Endothelial cell of umbilical vein (primary cell): ENCODE results near the gene AKAP13. TPM values are rescaled to one million over a fixed set of nuclear protein-coding genes. Genes with fewer than 3 reads are reported as not detected.

Experiments
- BruUV-seq: library from RNA; stranded (reverse); fragments of 400-500 nt; replicated peaks from 2 replicates; lab custom pipeline; 2021; lab: Mats Ljungman, UMichigan
- CTCF ChIA-PET: fragments of 300-600, 350-600 bp; sonication (Branson Sonifier 250); formaldehyde crosslinking; loops from one replicate; lab custom pipeline; 2021; ENCODE audit warnings: antibody characterized with exemption, inconsistent platforms; lab: Charles Lee
- POLR2A ChIA-PET: fragments of 300-600, 350-600 bp; sonication (Branson Sonifier 250); formaldehyde crosslinking; loops from one replicate; lab custom pipeline; 2021; ENCODE audit warnings: antibody characterized with exemption, inconsistent platforms; lab: Charles Lee
- DNase-seq: peaks from one replicate; pipeline ENCODE4 v3.0.0-alpha.2; 2011; ENCODE audit warnings: low read depth, low spot score
- FAIRE-seq: peaks from 2 replicates; lab custom pipeline; 2011; peaks lifted over from hg19 to GRCh38; lab: Jason Lieb, UNC
- H2AFZ ChIP-seq: 2 replicates; pipeline ENCODE4 v1.6.0; 2012; ENCODE audit warnings: low read depth, low read length, control low read depth, inconsistent platforms
- H3K27ac ChIP-seq: 2 replicates; pipeline ENCODE4 v1.5.1; 2011; ENCODE audit warnings: low read depth, mild to moderate bottlenecking, control low read depth, low read length, moderate library complexity; ENCODE audit not compliant: insufficient read depth
- H3K27me3 ChIP-seq, 2 experiments: 2 replicates each; pipeline versions ENCODE4 v1.6.0 to v1.6.1; 2011; ENCODE audit warnings: low read length in 2 of 2, mixed read lengths in 1 of 2; ENCODE audit not compliant: control insufficient read depth in 2 of 2, insufficient read depth in 2 of 2
- H3K36me3 ChIP-seq, 2 experiments: 2 replicates in 1 of 2; 3 replicates in 1 of 2; pipeline ENCODE4 v1.5.1; 2011; ENCODE audit warnings: low read length in 2 of 2, mild to moderate bottlenecking in 1 of 2, moderate library complexity in 1 of 2; ENCODE audit not compliant: control insufficient read depth in 2 of 2, insufficient read depth in 2 of 2; ENCODE audit errors: extremely low read depth in 1 of 2
- H3K4me1 ChIP-seq: 3 replicates; pipeline ENCODE4 v1.5.1; 2011; ENCODE audit warnings: mild to moderate bottlenecking, low read length; ENCODE audit not compliant: control insufficient read depth, insufficient read depth; ENCODE audit errors: extremely low read depth
- H3K4me2 ChIP-seq: 2 replicates; pipeline ENCODE4 v1.6.1; 2011; ENCODE audit warnings: low read length, control low read depth, mixed read lengths; ENCODE audit not compliant: insufficient read depth
- H3K4me3 ChIP-seq, 3 experiments: fragments of 200-600 bp in 1 of 3; sonication (generic), shearing (Covaris generic) in 1 of 3; replicated peaks in 1 of 3; 2 replicates each; pipeline ENCODE4 v1.5.1; 2011 to 2016; ENCODE audit warnings: control low read depth in 3 of 3, low read length in 3 of 3, mild to moderate bottlenecking in 2 of 3, inconsistent platforms in 1 of 3, low read depth in 1 of 3, moderate library complexity in 1 of 3; ENCODE audit not compliant: insufficient read depth in 1 of 3
- H3K79me2 ChIP-seq: 2 replicates; pipeline ENCODE4 v1.6.0; 2012; ENCODE audit warnings: low read length, inconsistent platforms; ENCODE audit not compliant: control insufficient read depth, insufficient read depth
- H3K9ac ChIP-seq: replicated peaks from 2 replicates; pipeline ENCODE3; 2011; ENCODE audit warnings: low read length, control low read depth; ENCODE audit not compliant: insufficient read depth; ENCODE audit errors: extremely low read depth
- H3K9me1 ChIP-seq: replicated peaks from 3 replicates; pipeline ENCODE4 v1.6.0; 2011; ENCODE audit warnings: mild to moderate bottlenecking, low read length; ENCODE audit not compliant: control insufficient read depth, insufficient read depth; ENCODE audit errors: extremely low read depth
- H3K9me3 ChIP-seq: replicated peaks from 2 replicates; pipeline ENCODE4 v1.5.1; 2012; ENCODE audit warnings: low read length, inconsistent platforms; ENCODE audit not compliant: control insufficient read depth, insufficient read depth
- H4K20me1 ChIP-seq: replicated peaks from 2 replicates; pipeline ENCODE3; 2011; ENCODE audit warnings: mild to moderate bottlenecking, low read length; ENCODE audit not compliant: control insufficient read depth, insufficient read depth; ENCODE audit errors: extremely low read depth
- FOS ChIP-seq: IDR thresholded peaks from 2 replicates; pipeline ENCODE4 v1.6.1; 2011; ENCODE audit warnings: mild to moderate bottlenecking, low read length, moderate library complexity, borderline replicate concordance; ENCODE audit not compliant: insufficient read depth
- JUN ChIP-seq: IDR thresholded peaks from 2 replicates; pipeline ENCODE4 v1.6.1; 2011; ENCODE audit warnings: borderline replicate concordance, low read depth; ENCODE audit not compliant: insufficient read length, insufficient read depth
- dilution Hi-C: fragments of 300-500 bp; cut with MboI; formaldehyde crosslinking; loops from one replicate; pipeline ENCODE4 v1.15.0; 2019; ENCODE audit warnings: low sequenced_read_pairs; ENCODE audit not compliant: extremely low pct_ligation_motif_present
- intact Hi-C: fragments of 100-400 bp; cut with micrococcal nuclease; formaldehyde crosslinking; loops from one replicate; pipeline ENCODE4 v1.10.0; 2022
- polyA plus RNA-seq, 4 experiments: library from polyadenylated mRNA; depleted of rRNA in 3 of 4; stranded (reverse) in 3 of 4; unstranded in 1 of 4; fragments of >200 nt; gene quantifications; 2 replicates each; pipeline versions ENCODE4 v1.2.1 to v1.2.3, GENCODE V29; 2011 to 2012; ENCODE audit warnings: missing spikeins in 1 of 4
- total RNA-seq: library from RNA; stranded (reverse); gene quantifications from 2 replicates; pipeline ENCODE4 v1.2.3, GENCODE V29; 2021
- TF ChIP-seq, protein P1 (sequence below), 2 donors: IDR thresholded peaks; 1 replicate in 1 of 2; 2 replicates in 1 of 2; pipeline ENCODE4 v1.5.1; 2011; ENCODE audit warnings: low read length in 2 of 2, mild to moderate bottlenecking in 2 of 2, moderate library complexity in 2 of 2, control low read depth in 1 of 2, inconsistent platforms in 1 of 2, low read depth in 1 of 2; ENCODE audit not compliant: insufficient read depth in 1 of 2; ENCODE audit errors: extremely low read depth in 1 of 2
- TF ChIP-seq, protein P2 (sequence below): IDR thresholded peaks from 2 replicates; pipeline ENCODE4 v1.6.1; 2011; ENCODE audit not compliant: insufficient read depth, insufficient read length

AKAP13 gene
- total and polyA plus RNA-seq, 2 donors (not counting 3 experiments of a cell fraction or from before 2014, with no cell fraction given): 22.8 to 87.8 TPM

DNA sequence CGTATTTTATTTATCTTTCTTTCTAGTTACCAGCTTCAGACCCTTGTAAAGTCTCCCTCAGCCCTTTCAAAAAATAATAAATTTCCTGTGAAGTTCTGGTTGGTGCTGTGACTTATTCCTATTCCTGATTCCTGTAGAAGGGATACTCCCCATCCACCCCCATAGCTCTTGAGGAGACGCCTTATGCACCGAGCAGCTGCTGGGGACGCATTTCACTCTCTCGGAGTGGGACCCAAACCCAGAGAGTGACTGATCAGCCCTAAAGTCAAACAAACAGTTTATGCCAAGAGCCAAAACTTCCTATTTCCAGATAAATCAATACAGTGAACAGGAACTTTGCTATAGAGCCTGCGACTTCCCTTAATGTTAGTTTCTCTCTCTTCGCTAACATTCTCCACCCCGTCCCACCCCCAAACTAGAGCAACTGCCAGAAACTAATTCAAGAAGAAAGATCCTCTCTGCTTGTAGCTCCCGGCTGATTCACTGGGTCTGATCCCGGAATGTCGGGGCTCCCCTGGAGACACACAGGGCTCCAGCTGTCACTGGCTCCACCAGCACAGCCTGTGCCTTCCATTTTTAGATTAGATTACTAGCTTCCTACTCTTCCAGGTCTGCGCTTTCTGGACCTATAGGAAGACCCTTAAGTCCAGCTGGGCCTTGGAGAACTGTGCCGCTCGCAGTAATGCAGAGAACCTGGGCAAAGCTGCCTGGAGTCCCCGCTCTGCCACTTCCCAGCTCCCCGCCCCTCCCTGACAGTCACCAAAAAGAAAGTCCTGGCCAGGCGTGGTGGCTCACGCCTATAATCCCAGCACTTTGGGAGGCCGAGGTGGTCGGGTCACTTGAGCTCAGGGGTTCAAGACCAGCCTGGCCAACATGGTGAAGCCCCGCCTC is 369.1 kb downstream of the AKAP13 start:
- H3K4me2 ChIP-seq: no peak overlapping the region
- ChIA-PET CTCF (interaction anchor here (0.8 to 1.5 kb wide), 2 partner anchors 76 to 91 kb away, joined by 4 read pairs; no protein-coding TSS in a partner anchor), POLR2A (no interaction called here)
- H3K9ac ChIP-seq: no peak overlapping the region
- dilution Hi-C loops: no loop called here
- H3K27ac ChIP-seq: no peak overlapping the region
- FAIRE-seq (no peak), DNase-seq (no peak)
- H4K20me1 ChIP-seq: no peaks in the 10 kb centered on the region
- no peaks in the 10 kb centered on the region for H3K27me3 ChIP-seq
- no peaks in the 10 kb centered on the region for H3K9me3 ChIP-seq
- H3K9me1 ChIP-seq: no peaks in the 10 kb centered on the region
- no peaks in the 10 kb centered on the region for H3K79me2 ChIP-seq
- no peak overlapping the region for H2AFZ ChIP-seq
- intact Hi-C loops: no loop called here
- H3K4me1 ChIP-seq: no peaks in the 10 kb centered on the region
- peaks cover 10 to 20% of the 10 kb centered on the region in 2 experiments for H3K36me3 ChIP-seq
- TF ChIP-seq, protein P1, sequence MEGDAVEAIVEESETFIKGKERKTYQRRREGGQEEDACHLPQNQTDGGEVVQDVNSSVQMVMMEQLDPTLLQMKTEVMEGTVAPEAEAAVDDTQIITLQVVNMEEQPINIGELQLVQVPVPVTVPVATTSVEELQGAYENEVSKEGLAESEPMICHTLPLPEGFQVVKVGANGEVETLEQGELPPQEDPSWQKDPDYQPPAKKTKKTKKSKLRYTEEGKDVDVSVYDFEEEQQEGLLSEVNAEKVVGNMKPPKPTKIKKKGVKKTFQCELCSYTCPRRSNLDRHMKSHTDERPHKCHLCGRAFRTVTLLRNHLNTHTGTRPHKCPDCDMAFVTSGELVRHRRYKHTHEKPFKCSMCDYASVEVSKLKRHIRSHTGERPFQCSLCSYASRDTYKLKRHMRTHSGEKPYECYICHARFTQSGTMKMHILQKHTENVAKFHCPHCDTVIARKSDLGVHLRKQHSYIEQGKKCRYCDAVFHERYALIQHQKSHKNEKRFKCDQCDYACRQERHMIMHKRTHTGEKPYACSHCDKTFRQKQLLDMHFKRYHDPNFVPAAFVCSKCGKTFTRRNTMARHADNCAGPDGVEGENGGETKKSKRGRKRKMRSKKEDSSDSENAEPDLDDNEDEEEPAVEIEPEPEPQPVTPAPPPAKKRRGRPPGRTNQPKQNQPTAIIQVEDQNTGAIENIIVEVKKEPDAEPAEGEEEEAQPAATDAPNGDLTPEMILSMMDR (IDR thresholded peaks at IDR 0.05; ENCODE audit: extremely low read depth in 1 of 2, insufficient read depth in 1 of 2, low read depth in 1 of 2, low read length in 2 of 2): no peak
- no peak for TF ChIP-seq JUN
- TF ChIP-seq, protein P2, sequence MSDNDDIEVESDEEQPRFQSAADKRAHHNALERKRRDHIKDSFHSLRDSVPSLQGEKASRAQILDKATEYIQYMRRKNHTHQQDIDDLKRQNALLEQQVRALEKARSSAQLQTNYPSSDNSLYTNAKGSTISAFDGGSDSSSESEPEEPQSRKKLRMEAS: no peak
- no peak for TF ChIP-seq FOS
- BruUV-seq: no TSS peak
- no peak overlapping the region for H3K4me3 ChIP-seq
